ENCODE results near the gene CDKN2AIPNL.

DNA sequence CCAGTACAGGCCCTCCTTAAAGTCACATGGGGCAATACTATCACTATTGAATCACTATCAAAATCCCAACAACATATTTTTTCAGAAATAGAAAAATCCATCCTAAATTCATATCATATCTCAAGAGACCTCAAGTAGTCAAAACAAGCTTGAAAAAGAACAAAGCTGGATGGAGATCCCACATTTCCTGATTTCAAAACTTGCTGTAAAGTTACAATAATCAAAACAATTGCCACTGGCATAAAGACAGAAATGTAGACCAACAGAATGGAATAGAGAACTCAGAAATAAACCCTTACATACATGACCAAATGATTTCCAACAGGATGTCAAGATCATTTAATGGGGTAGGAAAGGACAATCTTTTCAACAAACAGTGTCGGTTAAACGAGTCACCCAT is 41.3 kb upstream of the CDKN2AIPNL start:
- no peak for TF ChIP-seq POLR2A (IDR thresholded peaks at IDR 0.05; ENCODE audit: low read depth, low read length)
- TF ChIP-seq, protein P1, sequence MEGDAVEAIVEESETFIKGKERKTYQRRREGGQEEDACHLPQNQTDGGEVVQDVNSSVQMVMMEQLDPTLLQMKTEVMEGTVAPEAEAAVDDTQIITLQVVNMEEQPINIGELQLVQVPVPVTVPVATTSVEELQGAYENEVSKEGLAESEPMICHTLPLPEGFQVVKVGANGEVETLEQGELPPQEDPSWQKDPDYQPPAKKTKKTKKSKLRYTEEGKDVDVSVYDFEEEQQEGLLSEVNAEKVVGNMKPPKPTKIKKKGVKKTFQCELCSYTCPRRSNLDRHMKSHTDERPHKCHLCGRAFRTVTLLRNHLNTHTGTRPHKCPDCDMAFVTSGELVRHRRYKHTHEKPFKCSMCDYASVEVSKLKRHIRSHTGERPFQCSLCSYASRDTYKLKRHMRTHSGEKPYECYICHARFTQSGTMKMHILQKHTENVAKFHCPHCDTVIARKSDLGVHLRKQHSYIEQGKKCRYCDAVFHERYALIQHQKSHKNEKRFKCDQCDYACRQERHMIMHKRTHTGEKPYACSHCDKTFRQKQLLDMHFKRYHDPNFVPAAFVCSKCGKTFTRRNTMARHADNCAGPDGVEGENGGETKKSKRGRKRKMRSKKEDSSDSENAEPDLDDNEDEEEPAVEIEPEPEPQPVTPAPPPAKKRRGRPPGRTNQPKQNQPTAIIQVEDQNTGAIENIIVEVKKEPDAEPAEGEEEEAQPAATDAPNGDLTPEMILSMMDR (conservative IDR thresholded peaks at IDR 0.05; ENCODE audit: low read depth, low read length), result no peak
- TF ChIP-seq RAD21 (IDR thresholded peaks at IDR 0.05; ENCODE audit: low read length), result no peak
- TF ChIP-seq BHLHE40 (IDR thresholded peaks at IDR 0.05; ENCODE audit: low read depth, low read length), result no peak
- TF ChIP-seq MAFK (IDR thresholded peaks at IDR 0.05; ENCODE audit: low read depth, low read length), result no peak
- no peak for TF ChIP-seq MXI1 (IDR thresholded peaks at IDR 0.05; ENCODE audit: borderline replicate concordance, low read depth, low read length)
- TF ChIP-seq RFX5 (IDR thresholded peaks at IDR 0.05; ENCODE audit: low read depth, low read length), result no peak
- TF ChIP-seq RCOR1 (IDR thresholded peaks at IDR 0.05; ENCODE audit: insufficient replicate concordance, low read length), result no peak
- no peak for TF ChIP-seq NFE2L2 (IDR thresholded peaks at IDR 0.05; ENCODE audit: low read depth, low read length)
- TF ChIP-seq, protein P2, sequence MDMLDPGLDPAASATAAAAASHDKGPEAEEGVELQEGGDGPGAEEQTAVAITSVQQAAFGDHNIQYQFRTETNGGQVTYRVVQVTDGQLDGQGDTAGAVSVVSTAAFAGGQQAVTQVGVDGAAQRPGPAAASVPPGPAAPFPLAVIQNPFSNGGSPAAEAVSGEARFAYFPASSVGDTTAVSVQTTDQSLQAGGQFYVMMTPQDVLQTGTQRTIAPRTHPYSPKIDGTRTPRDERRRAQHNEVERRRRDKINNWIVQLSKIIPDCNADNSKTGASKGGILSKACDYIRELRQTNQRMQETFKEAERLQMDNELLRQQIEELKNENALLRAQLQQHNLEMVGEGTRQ (IDR thresholded peaks at IDR 0.05; ENCODE audit: low read depth, low read length), result no peak
- TF ChIP-seq FOS (IDR thresholded peaks at IDR 0.05; ENCODE audit: low read depth, low read length), result no peak
- no peak for TF ChIP-seq CEBPB (IDR thresholded peaks at IDR 0.05; ENCODE audit: low read depth, low read length)
